Activated naive CD8-positive, alpha-beta T cell treated with anti-CD3 and anti-CD28 coated beads for 36 hours (primary cell): Measurements from ENCODE around the gene ARMC9. TPM values are rescaled to one million over a fixed set of nuclear protein-coding genes. Genes with fewer than 3 reads are reported as not detected.
"Not testable (repeated sequence)": the region's sequence is repeated elsewhere in the genome, so short reads cannot be mapped to it uniquely, and the experiment has no call there.

Experiments used
- DNase-seq: peaks from one replicate; pipeline ENCODE4 v3.0.0; 2021
- H3K27ac Mint-ChIP-seq: one replicate; pipeline ENCODE4 v1.8.0; 2022; ENCODE audit warnings: mild to moderate bottlenecking, moderate library complexity, mixed read lengths
- H3K27me3 Mint-ChIP-seq: one replicate; pipeline ENCODE4 v1.8.0; 2022; ENCODE audit warnings: mild to moderate bottlenecking, mixed read lengths
- H3K36me3 Mint-ChIP-seq: one replicate; pipeline ENCODE4 v1.8.0; 2021; ENCODE audit warnings: mild to moderate bottlenecking, mixed read lengths
- H3K4me1 Mint-ChIP-seq: one replicate; pipeline ENCODE4 v1.8.0; 2021; ENCODE audit warnings: mixed read lengths
- H3K4me3 Mint-ChIP-seq: one replicate; pipeline ENCODE4 v1.8.0; 2022; ENCODE audit warnings: mild to moderate bottlenecking, moderate library complexity, mixed read lengths
- H3K9me3 Mint-ChIP-seq: one replicate; pipeline ENCODE4 v1.8.0; 2022; ENCODE audit warnings: mixed read lengths
- total RNA-seq, 2 experiments: library from RNA; stranded (reverse); gene quantifications; one replicate each; pipeline ENCODE4 v1.2.3, GENCODE V29; 2021

Gene ARMC9
- total RNA-seq, 2 experiments from 2014 or later, result 3.9 to 5.1 TPM

DNA sequence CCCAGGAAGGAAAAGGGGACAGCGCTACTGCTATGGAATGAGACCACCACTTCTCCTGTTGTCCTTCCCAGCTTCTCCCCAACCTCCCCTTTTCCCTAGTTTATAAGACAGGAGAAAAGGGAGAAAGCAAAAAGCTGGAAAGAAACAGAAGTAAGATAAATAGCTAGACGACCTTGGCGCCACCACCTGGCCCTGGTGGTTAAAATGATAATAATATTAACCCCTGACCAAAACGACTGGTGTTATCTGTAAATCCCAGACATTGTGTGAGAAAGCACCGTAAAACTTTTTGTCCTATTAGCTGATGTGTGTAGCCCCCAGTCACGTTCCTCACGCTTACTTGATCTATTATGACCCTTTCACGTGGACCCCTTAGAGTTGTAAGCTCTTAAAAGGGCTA is 202.2 kb downstream of the ARMC9 start:
- H3K4me1 Mint-ChIP-seq, result peaks cover 12% of the 10 kb centered on the region
- DNase-seq, H3K36me3 Mint-ChIP-seq, H3K27ac Mint-ChIP-seq, H3K4me3 Mint-ChIP-seq, H3K9me3 Mint-ChIP-seq: not testable (repeated sequence)
- peaks cover 16% of the 10 kb centered on the region for H3K27me3 Mint-ChIP-seq

DNA sequence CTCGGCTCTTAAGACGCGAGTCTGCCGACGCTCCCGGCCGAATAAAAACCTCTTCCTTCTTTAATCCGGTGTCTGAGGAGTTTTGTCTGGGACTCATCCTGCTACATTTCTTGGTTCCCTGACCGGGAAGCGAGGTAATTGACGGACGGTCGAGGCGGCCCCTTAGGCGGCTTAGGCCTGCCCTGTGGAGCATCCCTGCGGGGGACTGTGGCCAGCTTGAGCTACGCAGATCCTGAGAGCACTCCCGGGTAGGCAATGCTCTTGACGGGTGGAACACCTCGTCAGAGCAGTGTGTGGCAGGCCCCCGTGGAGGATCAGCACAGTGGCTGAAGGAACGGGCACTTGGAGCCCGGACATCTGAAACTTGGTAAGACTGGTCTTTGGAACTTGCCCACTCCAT is 202.7 kb downstream of the ARMC9 start:
- Mint-ChIP-seq H3K27me3 (peaks cover 16% of the 10 kb centered on the region), H3K4me1 (peaks cover 15% of the 10 kb centered on the region)
- H3K36me3 Mint-ChIP-seq, DNase-seq, H3K4me3 Mint-ChIP-seq, H3K9me3 Mint-ChIP-seq, H3K27ac Mint-ChIP-seq: not testable (repeated sequence)

DNA sequence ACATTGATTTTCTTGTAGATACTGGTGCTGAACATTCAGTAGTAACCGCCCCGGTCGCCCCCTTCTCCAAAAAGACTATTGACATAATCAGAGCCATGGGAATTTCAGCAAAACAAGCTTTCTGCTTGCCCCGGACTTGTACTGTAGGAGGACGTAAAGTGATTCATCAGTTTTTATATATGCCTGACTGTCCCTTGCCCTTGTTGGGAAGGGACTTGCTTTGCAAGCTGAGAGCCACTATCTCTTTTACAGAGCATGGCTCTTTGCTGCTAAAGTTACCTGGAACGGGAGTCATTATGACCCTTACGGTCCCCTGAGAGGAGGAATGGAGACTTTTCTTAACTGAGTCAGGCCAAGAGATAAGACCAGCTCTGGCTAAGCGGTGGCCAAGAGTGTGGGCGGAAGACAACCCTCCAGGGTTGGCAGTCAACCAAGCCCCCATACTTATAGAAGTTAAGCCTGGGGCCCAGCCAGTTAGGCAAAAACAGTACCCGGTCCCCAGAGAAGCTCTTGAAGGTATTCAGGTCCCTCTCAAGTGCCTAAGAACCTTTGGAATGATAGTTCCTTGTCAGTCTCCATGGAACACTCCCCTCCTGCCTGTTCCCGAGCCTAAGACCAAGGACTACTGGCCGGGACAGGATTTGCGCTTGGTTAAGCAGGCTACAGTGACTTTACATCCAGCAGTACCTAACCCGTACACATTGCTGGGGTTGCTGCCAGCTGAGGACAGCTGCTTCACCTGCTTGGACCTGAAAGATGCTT is 205.2 kb downstream of the ARMC9 start:
- H3K9me3 Mint-ChIP-seq, H3K27me3 Mint-ChIP-seq, H3K27ac Mint-ChIP-seq, DNase-seq, H3K4me3 Mint-ChIP-seq, H3K36me3 Mint-ChIP-seq: not testable (repeated sequence)
- peaks cover 18% of the 10 kb centered on the region for H3K4me1 Mint-ChIP-seq

DNA sequence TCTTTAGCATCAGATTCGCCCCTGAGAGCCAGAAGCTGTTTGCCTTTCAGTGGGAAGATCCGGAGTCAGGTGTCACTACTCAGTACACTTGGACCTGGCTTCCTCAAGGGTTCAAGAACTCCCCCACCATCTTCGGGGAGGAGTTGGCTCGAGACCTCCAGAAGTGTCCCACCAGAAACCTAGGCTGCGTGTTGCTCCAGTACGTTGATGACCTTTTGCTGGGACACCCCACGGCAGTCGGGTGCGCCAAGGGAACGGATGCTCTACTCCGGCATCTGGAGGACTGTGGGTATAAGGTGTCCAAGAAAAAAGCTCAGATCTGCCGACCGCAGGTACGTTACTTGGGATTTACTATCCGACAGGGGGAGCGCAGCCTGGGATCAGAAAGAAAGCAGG is 205.8 kb downstream of the ARMC9 start:
- not testable (repeated sequence) for H3K27me3 Mint-ChIP-seq, DNase-seq, H3K36me3 Mint-ChIP-seq, H3K27ac Mint-ChIP-seq, H3K9me3 Mint-ChIP-seq, H3K4me3 Mint-ChIP-seq
- peaks cover 18% of the 10 kb centered on the region for H3K4me1 Mint-ChIP-seq

DNA sequence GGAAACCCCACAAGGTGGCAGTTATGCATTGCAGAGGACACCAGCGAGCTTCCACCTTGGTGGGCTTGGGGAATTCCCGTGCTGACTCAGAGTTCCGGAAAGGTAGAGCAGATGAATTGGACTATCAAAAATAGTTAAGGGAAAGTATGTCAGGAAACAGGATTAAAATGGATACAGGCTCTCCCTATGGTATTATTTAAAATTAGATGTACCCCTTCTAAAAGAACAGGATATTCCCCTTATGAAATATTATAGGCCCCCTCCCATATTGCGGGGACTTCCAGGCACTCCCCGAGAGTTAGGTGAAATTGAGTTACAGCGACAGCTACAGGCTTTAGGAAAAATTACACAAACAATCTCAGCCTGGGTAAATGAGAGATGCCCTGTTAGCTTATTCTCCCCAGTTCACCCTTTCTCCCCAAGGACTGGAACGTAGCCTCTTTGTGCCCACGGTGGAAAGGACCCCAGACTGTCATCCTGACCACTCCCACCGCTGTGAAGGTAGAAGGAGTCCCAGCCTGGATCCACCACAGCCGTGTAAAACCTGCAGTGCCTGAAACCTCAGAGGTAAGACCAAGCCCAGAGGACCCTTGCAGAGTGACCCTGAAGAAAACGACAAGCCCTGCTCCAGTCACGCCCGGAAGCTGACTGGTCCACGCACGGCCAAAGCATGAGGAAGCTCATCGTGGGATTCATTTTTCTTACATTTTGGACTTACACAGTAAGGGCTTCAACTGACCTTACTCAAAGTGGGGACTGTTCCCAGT is 207.4 kb downstream of the ARMC9 start:
- peak overlapping the region; percentile 58 for H3K4me3 Mint-ChIP-seq
- peaks cover 18% of the 10 kb centered on the region for H3K4me1 Mint-ChIP-seq
- DNase-seq, result peak; percentile 61
- H3K27ac Mint-ChIP-seq, result peak overlapping the region; percentile 70
- H3K27me3 Mint-ChIP-seq, result peaks cover 13% of the 10 kb centered on the region
- H3K9me3 Mint-ChIP-seq, H3K36me3 Mint-ChIP-seq: not testable (repeated sequence)

DNA sequence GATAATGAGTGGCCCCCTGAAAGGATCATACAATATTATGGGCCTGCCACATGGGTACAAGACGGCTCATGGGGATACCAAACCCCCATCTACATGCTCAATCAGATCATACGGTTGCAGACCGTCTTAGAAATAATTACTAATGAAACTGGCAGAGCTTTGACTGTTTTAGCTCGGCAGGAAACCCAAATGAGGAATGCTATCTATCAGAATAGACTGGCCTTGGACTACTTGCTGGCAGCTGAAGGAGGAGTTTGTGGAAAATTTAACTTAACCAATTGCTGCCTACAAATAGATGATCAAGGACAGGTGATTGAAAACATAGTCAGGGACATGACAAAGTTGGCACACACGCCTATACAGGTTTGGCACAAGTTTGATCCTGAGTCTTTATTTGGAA is 209.3 kb downstream of the ARMC9 start:
- Mint-ChIP-seq H3K27me3 (peaks cover 28% of the 10 kb centered on the region), H3K4me1 (peaks cover 22% of the 10 kb centered on the region)
- not testable (repeated sequence) for H3K27ac Mint-ChIP-seq, DNase-seq, H3K36me3 Mint-ChIP-seq, H3K4me3 Mint-ChIP-seq, H3K9me3 Mint-ChIP-seq

DNA sequence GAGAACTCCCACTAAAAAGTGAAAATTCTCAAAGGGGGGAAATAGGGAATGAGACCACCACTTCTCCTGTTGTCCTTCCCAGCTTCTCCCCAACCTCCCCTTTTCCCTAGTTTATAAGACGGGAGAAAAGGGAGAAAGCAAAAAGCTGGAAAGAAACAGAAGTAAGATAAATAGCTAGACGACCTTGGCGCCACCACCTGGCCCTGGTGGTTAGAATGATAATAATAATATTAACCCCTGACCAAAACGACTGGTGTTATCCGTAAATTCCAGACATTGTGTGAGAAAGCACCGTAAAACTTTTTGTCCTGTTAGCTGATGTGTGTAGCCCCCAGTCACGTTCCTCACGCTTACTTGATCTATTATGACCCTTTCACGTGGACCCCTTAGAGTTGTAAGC is 209.9 kb downstream of the ARMC9 start:
- not testable (repeated sequence) for DNase-seq, H3K36me3 Mint-ChIP-seq, H3K4me3 Mint-ChIP-seq, H3K27ac Mint-ChIP-seq, H3K9me3 Mint-ChIP-seq
- Mint-ChIP-seq H3K4me1 (peaks cover 22% of the 10 kb centered on the region), H3K27me3 (peaks cover 34% of the 10 kb centered on the region)

DNA sequence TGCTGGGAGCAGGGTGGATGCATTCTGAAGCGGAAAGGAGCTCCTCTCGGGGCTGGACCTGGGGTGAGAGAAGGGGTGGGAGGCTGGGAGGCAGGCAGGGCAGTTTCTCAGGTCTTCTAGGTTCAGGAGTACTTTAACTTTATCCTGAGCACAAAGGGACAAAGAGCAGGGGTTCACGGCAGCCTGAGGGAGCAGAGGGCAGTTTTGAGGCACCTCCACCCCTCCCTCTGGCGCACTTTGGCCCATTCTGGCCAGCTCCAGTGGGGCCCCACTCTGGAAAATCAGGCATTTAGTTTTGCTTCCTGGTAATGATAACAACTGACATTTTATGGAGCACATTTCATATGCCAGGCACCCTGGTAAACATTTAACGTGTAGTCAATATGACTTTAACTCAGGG is 211.3 kb downstream of the ARMC9 start:
- H3K9me3 Mint-ChIP-seq, result peaks cover 6% of the 10 kb centered on the region
- peaks cover 47% of the 10 kb centered on the region for H3K27me3 Mint-ChIP-seq

DNA sequence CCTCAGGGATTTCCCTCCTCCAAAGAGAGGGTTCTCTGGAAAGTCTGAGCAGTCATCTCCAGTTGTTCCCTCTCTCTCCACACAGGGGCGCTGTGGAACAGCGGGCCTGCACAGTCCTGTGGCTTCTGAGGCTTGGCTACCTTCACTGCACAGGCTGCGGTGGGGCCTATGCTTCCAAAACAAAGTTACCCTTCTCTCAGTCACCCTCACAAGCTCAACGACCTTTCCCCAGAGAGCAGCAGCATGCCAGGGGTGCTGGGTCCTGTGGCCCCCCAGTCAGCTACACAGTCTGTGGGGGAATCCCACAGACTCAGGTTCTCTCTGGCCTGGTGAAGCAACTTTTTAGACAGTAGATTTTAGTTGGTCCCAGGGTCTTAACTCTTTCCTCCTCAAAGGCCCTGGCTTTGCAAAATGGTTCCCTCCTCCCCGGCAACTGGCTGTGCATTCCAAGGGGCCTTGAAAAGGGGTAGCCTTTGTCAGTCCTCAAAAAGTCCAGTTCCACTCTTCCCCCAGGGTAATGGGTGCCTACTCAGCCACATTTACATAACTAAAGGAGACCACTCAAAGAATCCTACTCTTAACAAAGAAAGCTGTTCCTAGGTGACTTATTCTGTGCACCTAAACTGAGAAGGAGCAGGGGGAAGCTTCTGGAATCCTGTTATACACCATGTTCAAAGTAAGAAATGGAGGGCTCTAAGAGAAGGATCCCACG is 212.0 kb downstream of the ARMC9 start:
- no peak overlapping the region for H3K27ac Mint-ChIP-seq

More for the DNA sequence above, 211.3 kb downstream of the ARMC9 start:
- no peak for DNase-seq
- peaks cover 22% of the 10 kb centered on the region for H3K4me1 Mint-ChIP-seq
- no peak overlapping the region for H3K27ac Mint-ChIP-seq
- no peak overlapping the region for H3K4me3 Mint-ChIP-seq
- peaks cover 9% of the 10 kb centered on the region for H3K36me3 Mint-ChIP-seq

DNA sequence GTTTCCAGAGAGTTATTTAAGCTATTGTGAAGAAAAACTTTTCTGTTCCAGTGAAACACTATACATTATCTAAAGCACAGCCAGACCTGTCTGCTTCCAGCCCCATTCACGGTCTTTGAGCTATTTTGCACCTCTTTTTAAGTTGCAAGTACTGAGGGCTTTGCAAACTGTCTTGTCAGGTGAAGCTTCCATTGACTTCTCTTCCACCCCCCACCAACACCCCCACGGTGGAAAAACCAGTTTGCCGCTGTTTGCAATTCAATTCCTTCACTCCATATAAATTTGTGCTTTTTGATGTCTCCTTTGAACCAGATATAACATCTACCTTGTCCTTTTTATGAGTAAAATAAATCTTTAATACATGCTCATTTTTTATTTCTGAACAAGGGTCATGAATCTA is 212.8 kb downstream of the ARMC9 start:
- H3K36me3 Mint-ChIP-seq, result peaks cover 9% of the 10 kb centered on the region
- peaks cover 9% of the 10 kb centered on the region for H3K4me1 Mint-ChIP-seq
- H3K27me3 Mint-ChIP-seq, result peaks cover 53% of the 10 kb centered on the region
- no peak for DNase-seq
- no peak overlapping the region for H3K27ac Mint-ChIP-seq
- peaks cover 6% of the 10 kb centered on the region for H3K9me3 Mint-ChIP-seq
- peak overlapping the region; percentile 54 for H3K4me3 Mint-ChIP-seq

More for the DNA sequence above, 212.0 kb downstream of the ARMC9 start:
- Mint-ChIP-seq H3K9me3 (peaks cover 6% of the 10 kb centered on the region), H3K4me1 (peaks cover 16% of the 10 kb centered on the region), H3K27me3 (peaks cover 53% of the 10 kb centered on the region), H3K36me3 (peaks cover 9% of the 10 kb centered on the region), H3K4me3 (no peak overlapping the region)
- no peak for DNase-seq

DNA sequence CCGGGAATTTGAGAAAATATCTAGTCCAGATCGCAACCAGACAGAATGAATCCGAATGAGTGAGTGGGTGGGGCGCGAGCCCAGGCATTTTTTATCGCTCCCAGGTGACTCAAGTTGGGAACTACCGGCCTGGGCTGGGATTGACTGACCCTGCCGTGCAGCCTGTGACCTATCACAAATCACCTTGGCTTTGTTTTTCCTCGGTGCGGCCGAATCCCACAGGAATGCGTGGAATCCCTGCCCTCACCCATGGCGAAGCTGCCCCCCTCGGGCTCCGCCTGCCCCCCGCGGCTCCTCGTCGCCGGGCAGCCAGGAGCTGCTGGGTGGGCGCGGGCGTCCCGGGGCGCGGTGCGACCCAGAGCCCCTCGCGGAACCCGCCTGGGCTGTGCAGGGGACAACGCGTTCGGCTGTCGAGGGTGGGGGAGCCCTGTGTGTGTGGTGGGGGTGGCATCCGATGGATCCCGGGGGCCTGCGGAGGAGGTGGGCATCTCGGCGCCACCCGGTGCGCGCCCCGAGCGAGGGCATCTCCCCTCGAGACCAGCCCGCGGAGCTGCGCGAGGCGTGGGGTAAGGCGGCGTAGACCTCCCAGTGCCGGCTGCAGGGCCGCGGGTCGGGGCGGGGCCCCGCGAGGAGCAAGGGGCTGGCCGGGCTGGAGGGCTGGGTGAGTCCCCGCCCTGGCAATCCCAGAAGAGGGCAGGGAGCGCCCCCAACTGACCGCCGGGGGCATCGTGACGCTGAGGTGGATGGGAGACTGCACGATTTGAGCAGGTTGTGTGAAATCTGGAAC is 213.6 kb downstream of the ARMC9 start:
- DNase-seq, result peak; percentile 87
- Mint-ChIP-seq H3K27ac (no peak overlapping the region), H3K4me3 (peak overlapping the region; percentile 54), H3K4me1 (peaks cover 4% of the 10 kb centered on the region), H3K9me3 (peaks cover 6% of the 10 kb centered on the region), H3K36me3 (peaks cover 9% of the 10 kb centered on the region), H3K27me3 (peaks cover 56% of the 10 kb centered on the region)

DNA sequence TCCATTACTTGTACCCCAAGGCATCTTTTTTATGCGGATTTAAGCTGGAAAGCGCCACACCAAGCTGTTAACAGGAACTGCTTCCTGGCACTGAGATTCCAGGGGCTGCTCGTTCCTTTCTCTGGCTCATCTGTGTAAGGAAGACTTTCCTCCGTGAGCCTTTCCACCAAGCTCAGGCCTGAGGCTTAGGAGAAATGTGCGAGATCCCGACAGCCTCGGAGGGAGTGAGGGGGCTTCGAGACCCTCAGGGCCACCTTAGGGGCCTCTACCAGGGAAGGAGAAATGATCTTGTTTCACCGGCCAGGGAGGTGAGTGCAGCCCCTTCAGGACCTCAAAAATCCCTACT is 214.2 kb downstream of the ARMC9 start:
- Mint-ChIP-seq H3K36me3 (peaks cover 9% of the 10 kb centered on the region), H3K4me1 (peaks cover 4% of the 10 kb centered on the region), H3K4me3 (no peak overlapping the region), H3K27ac (no peak overlapping the region), H3K9me3 (peaks cover 6% of the 10 kb centered on the region), H3K27me3 (peaks cover 59% of the 10 kb centered on the region)
- no peak for DNase-seq

DNA sequence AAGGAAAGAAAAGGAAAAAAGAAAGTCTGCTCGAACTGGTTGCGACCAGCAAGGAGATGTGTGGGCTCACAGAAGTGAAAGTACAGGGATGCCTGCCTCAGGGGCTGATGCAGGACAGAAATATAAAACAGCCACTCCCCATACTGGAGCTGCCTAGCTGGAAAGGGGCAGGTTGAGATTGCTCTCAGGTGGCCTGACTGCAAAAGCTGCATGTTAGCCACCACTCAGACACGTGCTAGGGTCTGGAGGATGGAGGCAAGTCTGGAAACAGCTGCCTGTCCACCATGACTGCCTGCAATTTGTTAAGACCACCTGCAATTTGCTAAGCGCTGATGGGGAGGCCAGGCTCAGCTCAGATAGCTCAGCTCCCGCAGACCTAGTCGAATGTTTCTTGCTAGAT is 215.0 kb downstream of the ARMC9 start:
- Mint-ChIP-seq H3K27me3 (peaks cover 63% of the 10 kb centered on the region), H3K4me1 (peaks cover 4% of the 10 kb centered on the region), H3K9me3 (peaks cover 6% of the 10 kb centered on the region), H3K4me3 (no peak overlapping the region), H3K36me3 (peaks cover 9% of the 10 kb centered on the region), H3K27ac (no peak overlapping the region)
- DNase-seq, result no peak

DNA sequence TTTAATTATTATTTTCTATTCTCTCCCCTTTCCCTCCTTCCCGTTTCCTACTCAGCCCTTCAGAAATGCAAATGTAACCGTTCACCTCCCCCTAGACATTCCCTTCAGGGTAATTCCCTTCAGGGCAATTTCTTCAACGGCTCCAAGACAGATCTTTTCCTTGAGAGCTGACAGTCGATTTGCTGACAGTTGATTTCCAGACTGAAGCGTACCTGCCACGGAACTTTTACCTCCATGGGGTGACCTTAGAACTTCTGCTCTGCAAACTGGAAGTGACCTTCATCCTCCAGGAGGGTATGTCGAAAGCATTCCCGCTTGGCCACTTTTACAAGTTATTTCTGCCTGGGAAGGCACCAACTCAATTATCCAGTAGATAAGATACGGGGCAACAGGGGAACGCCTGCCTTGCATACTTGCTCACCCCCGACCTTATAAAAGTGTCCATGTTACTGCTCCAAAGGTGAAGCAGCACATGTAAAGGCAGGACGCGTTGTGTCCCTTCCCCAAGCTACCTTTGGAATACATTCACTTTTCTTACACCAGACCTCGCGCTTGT is 215.6 kb downstream of the ARMC9 start:
- H3K27me3 Mint-ChIP-seq, result peaks cover 59% of the 10 kb centered on the region
- H3K36me3 Mint-ChIP-seq, result peaks cover 9% of the 10 kb centered on the region
- H3K4me1 Mint-ChIP-seq, result peaks cover 4% of the 10 kb centered on the region
- H3K4me3 Mint-ChIP-seq, result no peak overlapping the region
- no peak overlapping the region for H3K27ac Mint-ChIP-seq
- no peak for DNase-seq
- H3K9me3 Mint-ChIP-seq, result peaks cover 6% of the 10 kb centered on the region
